GM19328 (cell line): Measurements from ENCODE around the gene CHAF1A.
A peak's percentile ranks its signal among the peaks of the same experiment; 100 is the strongest.

Source experiments
- ATAC-seq: cut with Tn5 transposase; IDR thresholded peaks from one replicate; pipeline ENCODE4 v1.9.1; 2021; ENCODE audit warnings: mild to moderate bottlenecking, moderate library complexity; ENCODE audit not compliant: unreplicated experiment

Gene CHAF1A

DNA sequence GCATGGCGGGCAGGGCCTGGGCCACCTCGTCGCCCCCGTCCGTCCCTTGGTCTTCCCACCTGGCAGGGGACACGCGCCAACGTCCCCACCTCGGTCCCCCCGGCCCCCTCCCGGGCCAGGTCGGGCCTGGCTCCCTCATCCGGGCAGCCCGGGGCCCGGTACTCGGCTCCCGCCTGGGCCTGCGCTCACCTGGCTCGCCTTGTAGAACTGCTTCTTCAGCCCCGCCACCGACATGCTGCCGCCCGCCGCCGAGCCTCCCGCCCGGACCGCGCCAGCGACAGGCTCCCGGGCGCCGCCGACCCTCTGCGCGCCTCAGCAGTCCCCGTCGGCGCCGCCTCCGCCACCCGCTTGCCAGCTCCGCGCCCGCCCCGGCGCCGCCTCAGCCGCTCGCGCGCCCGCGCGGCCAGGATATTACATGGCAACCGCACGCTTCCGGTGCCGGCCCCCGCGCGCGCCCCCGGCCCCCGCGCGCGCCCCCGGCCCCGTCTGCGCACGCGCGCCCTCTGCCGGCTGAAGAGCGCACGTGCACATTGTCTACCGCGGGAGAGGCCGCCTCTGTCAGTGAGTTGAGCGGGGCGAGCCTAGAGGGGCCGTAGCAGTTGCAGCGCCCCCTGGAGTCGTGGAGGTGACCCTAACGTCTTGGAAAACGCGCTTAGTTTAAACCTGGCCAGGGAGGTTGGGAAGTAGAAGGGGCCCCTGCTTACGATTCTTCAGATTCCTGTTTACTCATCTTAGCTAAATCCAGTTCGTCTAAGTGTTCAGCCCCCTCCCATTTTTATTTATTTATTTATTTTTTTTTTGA is 2.1 kb upstream of the CHAF1A start, which contains the start of gene SH3GL1:
SH3GL1 (minus strand) TSS at position 413 of the 802 bp plus-strand sequence; CDS start at position 234, 179 bp downstream.
- ATAC-seq, result peak; percentile 58

DNA sequence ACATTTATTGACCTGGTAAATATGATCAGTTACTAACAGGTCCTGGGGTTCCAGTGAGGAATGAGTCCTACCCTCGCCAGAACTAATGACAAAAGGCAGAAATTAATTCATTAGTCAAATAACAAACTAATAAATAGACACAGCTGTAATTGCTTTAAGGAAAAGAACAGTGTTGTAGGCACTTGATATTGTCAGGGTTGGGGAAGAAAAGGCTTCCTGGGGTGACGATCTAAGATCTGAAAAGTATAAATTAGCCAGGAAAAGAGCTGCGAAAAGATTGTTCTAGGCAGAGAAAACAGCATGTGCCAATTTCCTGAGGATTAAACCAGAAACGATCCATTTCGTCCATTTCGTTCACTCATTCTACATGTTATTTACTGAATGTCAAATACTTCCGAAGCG is 670 bp upstream of the CHAF1A start:
- ATAC-seq, result no peak

DNA sequence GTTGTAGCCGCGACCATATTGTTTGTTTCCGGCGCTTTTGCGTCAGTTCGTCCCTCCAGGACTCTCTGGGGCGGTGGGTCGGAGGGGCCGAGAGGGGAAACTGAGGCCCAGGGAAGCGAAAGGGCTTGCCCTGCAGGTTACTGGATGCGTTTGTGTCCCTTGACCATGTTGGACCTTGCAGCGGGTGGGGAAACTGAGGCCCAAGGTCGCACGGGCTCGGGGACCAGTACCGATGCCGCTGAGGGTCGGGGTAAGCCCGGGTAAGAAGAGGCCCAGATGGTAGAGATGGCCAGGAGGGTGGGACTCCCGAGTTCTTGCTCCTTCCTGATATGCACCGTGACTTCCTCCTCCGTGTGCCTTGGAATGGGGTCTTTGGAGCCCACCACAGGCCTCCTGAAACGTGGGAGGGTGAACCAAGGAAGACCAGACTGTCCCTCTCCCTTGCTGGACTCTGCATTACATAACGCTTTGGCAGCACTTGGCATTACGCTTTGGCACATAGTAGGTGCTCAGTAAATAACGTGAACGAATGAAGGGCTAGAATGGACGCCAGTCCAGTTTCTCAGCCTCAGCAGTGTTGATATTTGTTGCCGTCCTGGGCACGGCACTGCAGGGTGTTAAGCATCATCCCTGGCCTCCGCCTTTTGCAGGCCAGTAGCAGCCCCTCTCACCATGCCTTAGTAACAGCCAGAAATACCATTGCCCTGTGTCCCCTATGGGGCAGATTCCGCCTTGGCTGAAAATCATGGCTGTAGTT is 743 bp downstream of the CHAF1A start:
- no peak for ATAC-seq

DNA sequence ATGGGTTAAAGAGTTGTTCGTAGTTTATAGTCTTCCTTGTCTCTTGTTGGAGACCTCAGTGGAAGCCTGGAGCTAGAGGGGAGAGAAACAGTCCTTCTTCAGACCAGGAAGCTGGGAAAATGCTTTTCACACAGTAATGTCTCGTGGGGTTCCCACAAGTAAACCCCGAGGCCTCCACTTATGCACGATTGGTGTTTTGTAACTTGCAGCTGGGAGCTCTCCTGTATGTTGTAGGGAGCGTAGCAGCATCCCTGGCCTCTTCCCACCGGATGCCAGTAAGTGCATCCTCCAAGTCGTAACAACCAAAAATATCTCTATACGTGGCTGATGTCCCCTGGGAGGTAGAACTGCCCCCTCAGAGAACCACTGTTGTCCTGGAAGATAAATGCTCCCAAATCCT is 3.5 kb downstream of the CHAF1A start:
- no peak for ATAC-seq

GRCh38 chr19:4406626-4407025 is 4.2 kb downstream of the CHAF1A start:
- no peak for ATAC-seq

DNA sequence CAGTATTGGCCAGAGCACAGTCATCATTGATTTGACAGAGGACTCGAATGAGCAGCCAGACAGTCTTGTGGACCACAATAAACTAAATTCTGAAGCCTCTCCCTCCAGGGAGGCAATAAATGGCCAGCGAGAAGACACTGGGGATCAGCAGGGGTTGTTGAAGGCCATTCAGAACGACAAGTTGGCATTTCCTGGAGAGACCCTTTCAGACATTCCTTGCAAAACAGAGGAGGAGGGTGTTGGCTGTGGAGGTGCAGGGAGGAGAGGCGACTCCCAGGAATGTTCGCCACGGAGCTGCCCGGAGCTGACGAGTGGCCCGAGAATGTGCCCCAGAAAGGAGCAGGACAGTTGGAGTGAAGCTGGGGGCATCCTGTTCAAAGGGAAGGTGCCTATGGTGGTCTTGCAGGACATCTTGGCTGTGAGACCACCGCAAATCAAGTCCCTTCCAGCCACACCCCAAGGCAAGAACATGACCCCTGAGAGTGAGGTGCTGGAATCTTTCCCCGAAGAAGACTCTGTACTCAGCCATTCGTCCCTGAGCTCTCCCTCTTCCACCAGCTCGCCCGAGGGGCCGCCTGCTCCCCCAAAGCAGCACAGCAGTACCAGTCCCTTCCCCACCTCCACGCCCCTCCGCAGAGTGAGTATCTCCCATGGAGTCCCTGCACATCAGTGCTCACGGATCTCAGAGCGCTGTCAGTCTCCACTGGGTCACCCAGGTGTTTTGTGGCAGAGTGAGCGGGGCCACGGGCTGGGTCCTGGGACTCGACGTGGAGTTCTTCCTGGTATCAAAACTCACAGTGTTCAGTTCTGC is 6.9 kb downstream of the CHAF1A start:
- no peak for ATAC-seq

- ATAC-seq, result no peak
Observed at GRCh38 chr19:4413588-4413987, 11.1 kb downstream of the CHAF1A start.

GRCh38 chr19:4414144-4414799 is 11.8 kb downstream of the CHAF1A start:
- ATAC-seq, result no peak

GRCh38 chr19:4414800-4415321 is 12.4 kb downstream of the CHAF1A start:
- ATAC-seq, result no peak

DNA sequence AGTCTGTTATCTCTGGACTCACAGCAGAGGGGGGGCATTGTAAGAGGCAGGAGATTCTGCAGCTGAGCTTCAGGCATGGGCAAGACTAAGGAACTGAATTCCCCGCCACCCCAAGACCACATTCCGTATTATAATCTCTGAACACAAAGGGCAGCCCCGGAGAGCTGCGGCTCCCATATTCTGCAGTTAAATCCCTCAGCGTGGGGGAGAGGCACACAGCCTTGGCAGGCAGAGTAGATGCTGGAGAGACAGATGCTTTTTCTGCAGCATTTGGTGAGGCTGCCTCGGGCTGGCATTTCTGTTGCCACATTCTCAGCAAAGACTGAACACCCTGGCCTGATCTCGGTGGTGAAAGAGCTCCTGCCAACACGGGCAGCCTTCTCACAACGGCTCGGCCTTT is 12.9 kb downstream of the CHAF1A start:
- no peak for ATAC-seq

DNA sequence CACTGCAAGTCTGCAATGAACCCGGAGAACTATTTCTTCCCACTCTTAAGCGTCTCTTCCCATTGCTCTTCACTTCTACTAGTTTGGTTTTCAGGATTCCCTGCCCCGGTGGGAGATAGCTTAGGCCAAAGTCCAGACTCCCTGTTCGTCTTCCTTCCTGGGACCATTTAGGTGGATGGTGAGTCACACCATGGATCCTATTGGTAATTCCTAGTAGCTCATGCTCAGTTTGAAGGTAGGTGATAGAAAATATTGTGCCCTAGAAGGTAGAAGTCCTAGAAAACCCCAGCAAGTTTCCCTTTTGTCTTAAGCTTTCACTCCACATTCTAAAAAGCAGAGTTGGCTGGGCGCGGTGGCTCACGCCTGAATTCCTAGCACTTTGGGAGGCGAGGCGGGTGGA is 13.8 kb downstream of the CHAF1A start:
- no peak for ATAC-seq

DNA sequence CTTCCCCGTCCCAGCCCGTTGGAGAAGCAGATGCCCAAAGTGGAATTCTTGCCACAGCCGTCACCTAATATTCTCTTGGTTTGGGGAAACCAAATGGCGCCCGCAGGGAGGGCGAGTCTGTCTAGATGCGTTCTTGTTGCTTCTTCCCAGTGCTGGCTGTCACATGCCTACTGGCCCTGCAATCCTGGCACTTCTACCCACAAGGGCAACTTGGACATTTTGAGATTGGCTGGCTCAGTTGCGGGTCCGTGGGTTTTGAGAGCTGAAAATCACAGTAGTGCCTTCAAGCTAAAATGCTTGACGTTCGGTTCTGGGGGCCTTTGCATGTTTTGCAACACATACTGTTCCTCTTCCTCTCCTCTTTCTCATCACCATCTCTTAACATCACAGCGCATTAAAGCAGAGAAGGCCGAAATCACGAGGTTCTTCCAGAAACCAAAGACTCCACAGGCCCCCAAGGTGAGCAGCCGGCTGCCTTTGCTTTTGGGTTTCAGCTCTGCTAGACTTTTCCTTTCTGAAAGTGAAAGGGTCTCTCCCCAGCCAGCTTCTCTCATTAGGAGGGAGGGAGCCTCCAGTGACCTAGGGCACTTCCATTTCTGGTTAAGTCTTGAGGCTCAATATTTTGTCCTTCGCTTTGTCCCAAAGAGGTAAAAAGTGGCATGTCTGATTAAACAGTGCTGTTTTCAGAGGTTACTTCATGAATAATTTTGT is 21.1 kb downstream of the CHAF1A start:
- ATAC-seq, result no peak

DNA sequence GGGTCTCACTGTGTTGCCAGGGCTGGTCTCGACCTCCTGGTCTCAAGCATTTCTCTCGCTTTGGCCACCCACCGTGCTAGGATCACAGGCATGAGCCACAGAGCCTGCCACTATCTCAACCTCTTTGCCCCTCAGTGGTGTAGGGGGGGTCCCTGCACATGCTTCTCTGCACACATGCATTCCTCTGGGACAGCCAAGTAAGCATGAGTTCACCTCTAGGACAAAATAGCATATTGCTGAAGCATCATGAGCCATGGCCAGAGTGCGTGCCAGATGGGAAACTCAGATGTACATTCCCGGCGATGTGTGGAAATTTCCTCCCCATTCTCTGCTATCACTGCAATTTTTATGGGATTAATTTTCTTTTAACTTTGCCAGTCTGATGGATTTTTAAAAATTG is 23.1 kb downstream of the CHAF1A start:
- no peak for ATAC-seq

DNA sequence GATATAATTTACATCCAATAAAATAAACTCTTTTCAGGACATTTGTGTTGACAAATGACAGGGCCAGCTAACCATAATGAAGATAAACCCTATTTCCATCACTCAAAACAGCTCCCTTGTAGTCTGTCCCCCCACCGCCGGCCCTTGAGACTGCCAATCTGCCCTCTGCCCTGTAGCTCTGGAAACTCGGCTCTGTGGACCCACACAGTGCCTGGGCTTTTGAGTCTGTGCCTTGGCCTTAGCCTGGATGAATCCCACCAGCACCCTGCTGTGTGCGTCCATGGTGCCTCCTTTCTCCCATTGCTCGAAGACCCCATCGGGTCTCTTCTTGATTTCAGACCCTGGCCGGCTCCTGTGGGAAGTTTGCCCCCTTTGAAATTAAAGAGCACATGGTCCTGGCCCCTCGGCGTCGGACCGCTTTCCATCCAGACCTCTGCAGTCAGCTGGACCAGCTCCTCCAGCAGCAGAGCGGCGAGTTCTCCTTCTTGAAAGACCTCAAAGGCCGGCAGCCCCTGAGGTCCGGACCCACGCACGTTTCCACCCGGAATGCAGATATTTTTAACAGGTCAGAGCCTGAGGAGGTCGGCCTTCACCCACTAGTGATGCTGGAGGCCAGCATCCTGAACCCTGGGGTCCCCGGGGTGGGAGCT is 26.0 kb downstream of the CHAF1A start:
- ATAC-seq, result no peak

GRCh38 chr19:4429256-4429655 is 26.8 kb downstream of the CHAF1A start:
- no peak for ATAC-seq

DNA sequence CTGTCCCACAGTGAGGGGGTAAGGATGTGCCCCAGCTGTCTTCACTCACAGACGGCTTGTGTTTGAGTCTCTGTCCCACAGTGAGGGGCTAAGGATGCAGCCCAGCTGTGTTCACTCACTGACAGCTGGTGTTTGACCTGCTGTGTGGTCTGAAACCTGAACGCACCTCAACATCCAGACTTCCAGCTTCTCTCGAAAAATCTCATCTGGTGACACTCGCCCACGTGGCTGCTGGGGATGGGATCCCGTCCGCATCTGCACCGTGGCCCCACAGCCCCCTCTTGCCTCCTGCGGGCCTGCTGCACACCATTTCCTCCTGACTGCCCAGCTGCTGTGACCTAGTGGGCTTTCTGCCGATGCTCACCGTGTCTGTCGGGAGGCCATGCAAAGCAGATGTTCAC is 27.3 kb downstream of the CHAF1A start:
- no peak for ATAC-seq

GRCh38 chr19:4430760-4431159 is 28.3 kb downstream of the CHAF1A start:
- no peak for ATAC-seq

DNA sequence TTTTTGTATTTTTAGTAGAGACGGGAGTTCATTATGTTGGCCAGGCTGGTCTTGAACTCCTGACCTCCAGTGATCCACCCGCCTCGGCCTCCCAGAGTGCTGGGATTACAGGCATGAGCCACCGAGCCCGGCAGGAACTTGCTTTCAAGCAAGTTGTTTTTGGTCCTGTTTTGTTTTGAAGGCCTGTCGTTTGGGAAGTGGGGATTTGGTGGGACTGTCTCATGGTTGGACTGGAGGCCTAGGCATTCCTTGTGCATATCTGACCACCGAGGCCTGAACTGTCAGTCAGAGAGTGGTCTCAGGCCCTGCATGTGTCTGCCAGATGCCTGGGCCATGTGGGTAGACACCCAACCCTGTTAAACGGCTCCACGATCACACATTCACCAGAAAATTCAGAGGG is 28.9 kb downstream of the CHAF1A start:
- no peak for ATAC-seq
